Stimulated activated CD4-positive, alpha-beta T cell treated with anti-CD3 and anti-CD28 coated beads, Interleukin-2, amount 100 ng/mL, for 48 hours (primary cell): ENCODE data around the gene RARRES1.

Source experiments
- DNase-seq, 2 donors: peaks; one replicate each; pipeline ENCODE4 v3.0.0-alpha.2; 2020

RARRES1 gene

GRCh38 chr3:158680861-158681260 is 51.4 kb downstream of the RARRES1 start:
- DNase-seq, result no peak

GRCh38 chr3:158679547-158680000 is 52.7 kb downstream of the RARRES1 start:
- DNase-seq, result no peak

- no peak for DNase-seq
Observed at GRCh38 chr3:158678687-158679086, 53.6 kb downstream of the RARRES1 start.

DNA sequence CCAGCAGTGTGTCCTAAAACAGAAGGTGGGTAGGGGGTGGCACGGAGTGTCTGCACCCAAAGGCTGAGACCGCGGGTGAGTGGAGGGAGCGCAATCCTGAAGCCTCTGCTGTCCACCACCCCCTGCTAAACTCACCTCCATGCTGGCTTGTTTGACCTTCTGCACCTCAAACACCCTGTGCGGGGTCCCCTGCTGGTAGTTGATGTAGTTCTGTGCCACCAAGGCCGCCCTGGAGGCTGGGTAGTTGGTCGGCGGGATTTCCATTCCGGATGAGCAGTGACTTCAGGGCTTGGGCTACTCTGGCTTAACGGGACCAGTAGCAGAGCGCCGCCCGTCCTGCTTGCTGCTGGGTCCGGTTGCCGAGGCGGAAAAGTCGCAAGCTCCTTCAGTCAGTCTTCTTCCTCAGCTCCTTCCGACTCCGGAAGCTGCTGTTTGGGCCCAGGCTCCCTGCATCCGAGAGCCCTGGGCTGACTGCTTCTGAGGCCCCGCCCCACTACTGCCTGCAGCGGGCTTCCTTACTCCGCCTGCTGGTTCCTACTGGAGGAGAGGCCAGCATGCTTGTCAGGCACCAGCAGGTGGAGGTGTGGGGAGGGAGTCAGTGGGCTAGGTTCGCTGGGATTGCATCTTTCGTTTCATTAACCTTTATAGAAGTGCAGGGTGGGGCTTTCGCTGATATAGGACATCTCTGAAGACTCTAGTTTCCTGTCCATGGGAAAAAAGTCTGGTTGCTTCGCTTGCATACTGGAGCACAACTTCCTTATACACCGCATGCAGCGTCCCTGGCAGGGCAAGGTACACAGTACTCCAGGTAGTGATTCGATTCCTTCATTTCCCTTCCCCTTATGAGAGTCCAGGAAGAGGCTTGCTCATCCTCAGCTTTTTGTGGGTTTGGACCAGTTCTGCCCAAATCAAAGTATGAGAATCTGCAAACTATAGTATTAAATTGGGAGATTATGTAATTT is 59.8 kb downstream of the RARRES1 start, which contains the start of gene LXN:
Gene LXN (minus strand): TSS at position 434 of the 962 bp plus-strand sequence. CDS start 170 bp downstream, at position 264.
- peak; percentile 68 to 71 for DNase-seq

- DNase-seq, result no peak
Observed at GRCh38 chr3:158671821-158672214, 60.4 kb downstream of the RARRES1 start.

DNA sequence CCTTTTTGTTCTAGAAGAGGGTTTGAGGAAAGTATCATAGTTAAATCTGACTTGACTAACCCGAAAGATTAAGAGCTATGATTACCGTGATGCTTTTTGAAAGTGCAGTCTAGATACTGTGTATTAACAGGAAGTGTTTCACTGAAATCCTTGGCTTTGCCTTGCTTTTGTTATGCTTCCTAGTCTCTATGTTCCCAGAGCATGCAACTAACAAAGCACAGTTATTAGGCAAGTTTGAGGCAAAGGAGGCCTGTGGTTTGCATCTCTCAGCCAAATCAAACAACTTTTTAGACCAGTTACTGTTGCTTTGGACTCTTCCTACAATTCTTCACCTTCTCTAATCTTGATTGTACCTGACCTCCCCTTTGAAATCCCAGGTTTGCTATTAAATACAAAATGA is 63.8 kb downstream of the RARRES1 start:
- DNase-seq, result no peak

- no peak for DNase-seq
Observed at GRCh38 chr3:158666416-158666815, 65.8 kb downstream of the RARRES1 start.

- no peak for DNase-seq
Observed at GRCh38 chr3:158663832-158664231, 68.4 kb downstream of the RARRES1 start.

GRCh38 chr3:158663246-158663645 is 69.0 kb downstream of the RARRES1 start:
- DNase-seq, result no peak

GRCh38 chr3:158660711-158661110 is 71.5 kb downstream of the RARRES1 start:
- no peak for DNase-seq

DNA sequence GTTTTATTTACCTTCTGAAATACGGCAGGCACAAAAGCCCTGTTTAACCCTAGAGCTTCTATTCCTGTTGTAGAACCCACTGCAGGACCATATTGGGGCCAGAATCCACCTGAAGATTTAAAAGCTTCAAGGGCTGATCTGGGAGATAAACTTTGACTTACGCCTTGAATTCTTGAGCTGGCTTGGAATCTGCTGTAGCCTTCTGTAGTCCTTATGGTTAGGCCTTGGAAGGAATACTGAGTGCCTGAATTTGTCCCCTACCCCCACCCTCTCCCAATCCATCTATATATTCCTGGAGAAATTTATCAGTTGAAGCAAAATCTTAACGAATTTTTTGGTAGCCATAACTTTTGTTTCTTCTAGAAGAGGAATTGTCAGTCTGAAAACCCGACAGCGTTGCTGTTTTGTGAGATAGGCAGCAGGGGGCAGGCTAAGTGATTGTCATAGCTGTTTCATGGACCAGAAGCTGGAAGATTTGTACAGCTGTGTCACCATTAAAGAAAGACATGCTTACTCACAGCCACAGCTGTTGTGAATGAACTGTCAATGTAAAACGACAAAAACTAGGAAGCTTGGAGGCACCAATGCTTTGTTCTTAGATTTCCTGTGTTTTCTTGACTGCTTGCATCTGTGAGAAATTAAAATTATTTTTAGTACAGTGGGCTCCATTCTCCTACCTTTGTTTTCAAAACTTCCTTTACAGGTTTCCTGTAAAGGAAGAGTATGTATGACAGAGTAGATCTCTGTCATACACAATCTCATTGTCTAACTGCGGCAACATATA is 72.6 kb downstream of the RARRES1 start:
- peak; percentile 43 to 45 for DNase-seq

- DNase-seq, result no peak
Observed at GRCh38 chr3:158658889-158659288, 73.4 kb downstream of the RARRES1 start.

DNA sequence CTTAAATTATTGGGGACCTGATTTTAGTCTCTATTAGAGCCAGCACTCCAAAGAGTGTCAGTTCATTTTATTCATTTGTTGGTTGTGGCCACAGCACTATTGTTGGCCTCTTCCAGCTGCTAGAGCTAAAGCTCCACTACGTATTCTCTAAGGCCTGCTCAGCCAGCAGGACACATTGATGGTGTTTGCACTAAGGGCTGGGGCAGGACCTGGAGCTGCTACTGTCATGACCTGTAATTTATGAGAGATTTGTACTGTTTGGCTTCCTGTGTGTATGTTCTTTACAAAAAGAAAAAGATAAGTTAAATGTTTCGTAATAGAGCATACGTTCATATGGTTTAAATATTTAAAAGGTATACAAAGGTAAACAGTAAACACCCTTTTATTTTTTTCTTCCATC is 79.8 kb downstream of the RARRES1 start:
- no peak for DNase-seq

DNA sequence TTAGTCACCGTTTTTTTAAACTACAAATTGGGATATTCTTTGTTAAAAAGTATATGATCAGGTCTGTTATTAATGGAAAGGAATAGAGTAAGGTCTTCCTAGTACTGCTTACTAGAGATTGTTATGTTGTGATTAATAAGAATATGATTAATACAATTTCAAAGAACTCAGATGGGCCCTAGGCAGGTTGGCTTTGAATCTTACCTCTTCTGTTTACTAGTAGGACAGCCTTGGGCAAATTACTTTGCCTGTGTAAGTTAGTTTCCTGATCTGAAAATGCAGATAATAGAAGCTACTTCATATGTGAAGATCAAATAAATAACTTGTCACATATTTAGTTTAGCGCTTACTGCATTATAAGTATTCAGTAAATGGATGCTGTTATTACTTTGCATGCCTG is 81.1 kb downstream of the RARRES1 start:
- no peak for DNase-seq

GRCh38 chr3:158649791-158650190 is 82.5 kb downstream of the RARRES1 start:
- no peak for DNase-seq
